Upper lobe of left lung (tissue), 6 donors: ENCODE data around the gene SYNE2. TPM values are rescaled to one million over a fixed set of nuclear protein-coding genes. Genes with fewer than 3 reads are reported as not detected.

Experiments used
- ATAC-seq, 2 donors: fragments of 200-7000 bp; cut with Tn5 transposase; one replicate each; pipeline ENCODE4 v1.9.1; 2022; ENCODE audit warnings: mild to moderate bottlenecking in 2 of 2, moderate library complexity in 2 of 2; ENCODE audit not compliant: low FRiP score in 2 of 2
- DNase-seq, 2 donors: peaks; one replicate each; pipeline ENCODE4 v3.0.0-alpha.2; 2019 to 2020
- H3K27ac ChIP-seq, 4 donors: fragments of 200-600 bp; sonication (generic); one replicate each; pipeline ENCODE4 v1.5.1; 2016 to 2019
- H3K27me3 ChIP-seq, 4 donors: fragments of 200-600 bp; sonication (generic); one replicate each; pipeline ENCODE4 v1.5.1; 2017 to 2019
- H3K36me3 ChIP-seq, 4 donors: fragments of 200-600 bp; sonication (generic); one replicate each; pipeline ENCODE4 v1.5.1; 2016 to 2019
- H3K4me1 ChIP-seq, 4 donors: fragments of 200-600 bp; sonication (generic); one replicate each; pipeline ENCODE4 v1.5.1; 2018 to 2019
- H3K4me3 ChIP-seq, 4 donors: fragments of 200-600 bp; sonication (generic); one replicate each; pipeline ENCODE4 v1.5.1; 2017 to 2019; ENCODE audit warnings: mild to moderate bottlenecking in 2 of 4, moderate library complexity in 1 of 4
- H3K9me3 ChIP-seq, 4 donors: fragments of 200-600 bp; sonication (generic); one replicate each; pipeline ENCODE4 v1.5.1; 2018 to 2019
- CTCF ChIP-seq, 6 experiments: fragments of 450-650 bp in 4 of 6; fragments of 200-600 bp in 2 of 6; sonication (generic) in 2 of 6; IDR thresholded peaks; one replicate each; pipeline ENCODE4 v1.5.1; 2016 to 2019; ENCODE audit warnings: antibody characterized with exemption in 6 of 6
- EP300 ChIP-seq, 4 donors: sonication (generic); formaldehyde crosslinking; IDR thresholded peaks; one replicate each; pipeline ENCODE4 v1.5.1; 2017; ENCODE audit warnings: antibody characterized with exemption in 4 of 4, control low read depth in 2 of 4
- POLR2A ChIP-seq, 4 donors: fragments of 450-650 bp; IDR thresholded peaks; one replicate each; pipeline ENCODE4 v1.5.1; 2016 to 2017; ENCODE audit warnings: antibody characterized with exemption in 4 of 4, mild to moderate bottlenecking in 2 of 4
- POLR2AphosphoS5 ChIP-seq, 2 donors: sonication (generic); formaldehyde crosslinking; IDR thresholded peaks; one replicate each; pipeline ENCODE4 v1.5.1; 2017; ENCODE audit warnings: antibody characterized with exemption in 2 of 2
- WGBS, 2 donors: methylation state at CpG; one replicate each; pipeline ENCODE4 v1.1.5; 2017 to 2018; 5-methylcytosine and 5-hydroxymethylcytosine counted together
- total RNA-seq, 6 donors: library from RNA; depleted of rRNA in 4 of 6; stranded (reverse); fragments of >200 nt in 4 of 6; gene quantifications; one replicate each; pipeline versions ENCODE4 v1.1.0 to v1.2.1, GENCODE V29; 2016 to 2021
- donor health status: DM: no; HTN: no; CAD: no; lungs with moderate emphysema.
- donor health status: DM: no; HTN: yes; CAD: no; lungs with severe emphysema.

SYNE2 gene
- total RNA-seq, 6 donors from 2014 or later = 75.8 to 439 (median 234) TPM

- Histone ChIP-seq H3K36me3 (no peaks in the 10 kb centered on the region), H3K27me3 (no peaks in the 10 kb centered on the region), H3K4me3 (no peak overlapping the region), H3K9me3 (no peaks in the 10 kb centered on the region), H3K4me1 (peaks cover 61 to 66% (median 63%) of the 10 kb centered on the region in 4 donors), H3K27ac (peak overlapping the region; percentile 4 to 79 (median 58))
- ATAC-seq (peak; percentile 77 to 89), DNase-seq (no peak)
- TF ChIP-seq POLR2A (IDR thresholded peaks at IDR 0.05) = no peak
- TF ChIP-seq POLR2AphosphoS5 (IDR thresholded peaks at IDR 0.05) = no peak
- TF ChIP-seq EP300 (IDR thresholded peaks at IDR 0.05) = no peak
- TF ChIP-seq CTCF (IDR thresholded peaks at IDR 0.05) = no peak
- WGBS, 2 donors = 25 to 47% methylated on average over 5 of the region's 5 CpGs
Observed at GRCh38 chr14:63893701-63894458, 41.1 kb downstream of the SYNE2 start.

DNA sequence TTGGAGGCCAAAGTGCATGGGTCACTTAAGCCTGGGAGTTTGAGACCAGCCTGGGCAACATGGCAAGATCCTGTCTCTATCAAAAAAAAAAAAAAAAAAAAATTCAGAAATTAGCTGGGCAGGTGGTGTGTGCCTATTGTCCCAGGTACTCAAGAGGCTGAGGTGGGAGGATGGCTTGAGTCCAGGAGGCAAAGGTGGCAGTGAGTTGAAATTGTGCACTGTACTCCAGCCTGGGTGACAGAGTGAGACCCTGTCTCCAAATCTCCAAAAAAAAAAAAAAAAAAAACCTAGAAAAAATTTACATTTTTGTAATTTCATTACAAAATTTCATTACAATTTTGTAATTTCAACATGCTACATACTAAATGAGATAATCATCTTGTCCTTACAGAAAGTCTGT, 42.7 kb downstream of the SYNE2 start:
- Histone ChIP-seq H3K27me3 (no peaks in the 10 kb centered on the region), H3K36me3 (no peaks in the 10 kb centered on the region), H3K4me3 (no peak overlapping the region), H3K9me3 (no peaks in the 10 kb centered on the region), H3K27ac (peak overlapping the region in 2 of 4 donors; percentile 63 to 73), H3K4me1 (peaks cover 61 to 77% (median 72%) of the 10 kb centered on the region in 4 donors)
- DNase-seq (no peak), ATAC-seq (no peak)
- no peak for TF ChIP-seq POLR2A (IDR thresholded peaks at IDR 0.05)
- no peak for TF ChIP-seq POLR2AphosphoS5 (IDR thresholded peaks at IDR 0.05)

GRCh38 chr14:63896278-63896720, 43.5 kb downstream of the SYNE2 start:
- WGBS, 2 donors = 28 to 33% methylated on average over 4 of the region's 4 CpGs
- peak overlapping the region; percentile 23 to 73 (median 62) for H3K27ac ChIP-seq
- no peaks in the 10 kb centered on the region for H3K27me3 ChIP-seq
- H3K36me3 ChIP-seq = no peaks in the 10 kb centered on the region
- no peaks in the 10 kb centered on the region for H3K9me3 ChIP-seq
- ATAC-seq (peak; percentile 60 to 62), DNase-seq (peak in 1 of 2 donors; percentile 48)
- TF ChIP-seq EP300 (IDR thresholded peaks at IDR 0.05) (peak in 1 of 4 donors; percentile 16), POLR2AphosphoS5 (IDR thresholded peaks at IDR 0.05) (peak; percentile 7 to 81), CTCF (IDR thresholded peaks at IDR 0.05) (no peak), POLR2A (IDR thresholded peaks at IDR 0.05) (no peak)
- peaks cover 61 to 73% (median 67%) of the 10 kb centered on the region in 4 donors for H3K4me1 ChIP-seq
- no peak overlapping the region for H3K4me3 ChIP-seq

DNA sequence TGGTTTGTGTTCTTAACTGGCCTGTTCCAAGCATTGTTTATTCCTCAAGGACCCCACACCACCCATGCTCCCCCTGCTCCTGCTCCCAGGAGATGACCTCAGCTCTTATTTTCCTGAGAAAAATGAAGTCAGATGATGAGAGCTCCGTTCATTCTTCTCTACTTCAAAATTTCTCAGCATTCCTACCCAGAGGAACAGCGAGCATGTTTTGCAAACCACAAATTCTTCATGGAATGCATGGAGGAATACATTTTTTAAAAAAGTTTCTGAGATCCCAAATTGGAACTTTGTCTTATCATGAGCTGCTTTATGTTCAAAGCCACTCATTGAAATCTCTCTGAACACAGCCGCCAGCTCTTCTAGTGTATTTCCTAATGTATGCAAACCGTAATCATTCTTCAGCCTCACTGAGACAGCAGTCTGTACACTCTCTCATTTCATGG, 44.9 kb downstream of the SYNE2 start:
- DNase-seq (no peak), ATAC-seq (no peak)
- no peaks in the 10 kb centered on the region for H3K27me3 ChIP-seq
- TF ChIP-seq POLR2AphosphoS5 (IDR thresholded peaks at IDR 0.05) (no peak), CTCF (IDR thresholded peaks at IDR 0.05) (no peak), POLR2A (IDR thresholded peaks at IDR 0.05) (no peak)
- no peaks in the 10 kb centered on the region for H3K9me3 ChIP-seq
- peak overlapping the region in 3 of 4 donors; percentile 36 to 73 (median 63) for H3K27ac ChIP-seq
- no peak overlapping the region for H3K4me3 ChIP-seq
- WGBS, 2 donors = 79 to 80% methylated on average over 4 of the region's 4 CpGs
- H3K4me1 ChIP-seq = peaks cover 47 to 65% (median 61%) of the 10 kb centered on the region in 4 donors
- H3K36me3 ChIP-seq = no peaks in the 10 kb centered on the region

- Histone ChIP-seq H3K27ac (peak overlapping the region in 1 of 4 donors; percentile 4), H3K4me3 (no peak overlapping the region), H3K9me3 (no peaks in the 10 kb centered on the region), H3K27me3 (no peaks in the 10 kb centered on the region), H3K36me3 (no peaks in the 10 kb centered on the region), H3K4me1 (peaks cover 28 to 50% (median 50%) of the 10 kb centered on the region in 4 donors)
- 66 to 77% methylated on average over 2 of the region's 2 CpGs for WGBS, 2 donors
- ATAC-seq (peak in 1 of 2 donors; percentile 62), DNase-seq (no peak)
- no peak for TF ChIP-seq POLR2A (IDR thresholded peaks at IDR 0.05)
- TF ChIP-seq POLR2AphosphoS5 (IDR thresholded peaks at IDR 0.05) = peak in 1 of 2 donors; percentile 26
- no peak for TF ChIP-seq EP300 (IDR thresholded peaks at IDR 0.05)
Observed at GRCh38 chr14:63899953-63900352, 47.1 kb downstream of the SYNE2 start.
